Uterus (tissue), 4 donors: ENCODE data around the gene ATP5ME. TPM values are rescaled to one million over a fixed set of nuclear protein-coding genes. Genes with fewer than 3 reads are reported as not detected.

Experiments used
- DNase-seq, 2 donors: peaks; one replicate each; pipeline ENCODE4 v3.0.0-alpha.2; 2019 to 2020
- H3K27ac ChIP-seq, 2 donors: fragments of 200-600 bp; sonication (generic); 1 replicate in 1 of 2; 2 replicates in 1 of 2; pipeline ENCODE4 v1.5.1; 2016 to 2018
- H3K27me3 ChIP-seq, 2 donors: fragments of 200-600 bp; sonication (generic); one replicate each; pipeline ENCODE4 v1.5.1; 2018 to 2019; ENCODE audit warnings: control low read depth in 1 of 2
- H3K36me3 ChIP-seq, 2 donors: fragments of 200-600 bp; sonication (generic); one replicate each; pipeline ENCODE4 v1.5.1; 2019; ENCODE audit warnings: control low read depth in 1 of 2
- H3K4me1 ChIP-seq, 2 donors: fragments of 200-600 bp; sonication (generic); one replicate each; pipeline ENCODE4 v1.5.1; 2018 to 2019; ENCODE audit warnings: control low read depth in 1 of 2
- H3K4me3 ChIP-seq, 2 donors: fragments of 200-600 bp; sonication (generic); 1 replicate in 1 of 2; 2 replicates in 1 of 2; pipeline ENCODE4 v1.5.1; 2018 to 2019; ENCODE audit warnings: mild to moderate bottlenecking in 1 of 2
- H3K9me3 ChIP-seq, 2 donors: fragments of 200-600 bp; sonication (generic); one replicate each; pipeline ENCODE4 v1.5.1; 2019; ENCODE audit warnings: control low read depth in 1 of 2
- CTCF ChIP-seq, 4 experiments: fragments of 200-600 bp in 2 of 4; fragments of 450-650 bp in 2 of 4; sonication (generic) in 2 of 4; IDR thresholded peaks; one replicate each; pipeline ENCODE4 v1.5.1; 2016 to 2019; ENCODE audit warnings: antibody characterized with exemption in 4 of 4, mild to moderate bottlenecking in 2 of 4, moderate library complexity in 1 of 4
- POLR2A ChIP-seq, 2 donors: fragments of 450-650 bp; IDR thresholded peaks; one replicate each; pipeline ENCODE4 v1.6.1; 2016; ENCODE audit warnings: antibody characterized with exemption in 2 of 2, mild to moderate bottlenecking in 1 of 2, moderate library complexity in 1 of 2
- intact Hi-C: fragments of 100-400 bp; cut with DNase I; formaldehyde crosslinking; loops from one replicate; pipeline ENCODE4 v1.15.1; 2023; ENCODE audit warnings: low total_unique reads
- total RNA-seq, 4 donors: library from RNA; depleted of rRNA in 3 of 4; stranded (reverse); fragments of >200 nt in 3 of 4; gene quantifications; one replicate each; pipeline versions ENCODE4 v1.1.0 to v1.2.4, GENCODE V29; 2014 to 2023
- donor health status: DM: yes; HTN: yes; CAD: no.

The ATP5ME gene
- total RNA-seq, 4 donors from 2014 or later, result 24.1 to 168 (median 64.2) TPM

- Histone ChIP-seq H3K27me3 (no peaks in the 10 kb centered on the region), H3K9me3 (no peaks in the 10 kb centered on the region), H3K4me1 (peaks cover 0 to 27% of the 10 kb centered on the region in 2 donors), H3K36me3 (no peaks in the 10 kb centered on the region), H3K27ac (no peak overlapping the region), H3K4me3 (no peak overlapping the region)
- intact Hi-C loops, result no loop called here
- TF ChIP-seq POLR2A (IDR thresholded peaks at IDR 0.05) (no peak), CTCF (IDR thresholded peaks at IDR 0.05) (no peak)
- no peak for DNase-seq
Observed at GRCh38 chr4:685679-686412, 11.8 kb upstream of the ATP5ME start.

GRCh38 chr4:684623-685327 is 10.7 kb upstream of the ATP5ME start:
- DNase-seq, result no peak
- TF ChIP-seq CTCF (IDR thresholded peaks at IDR 0.05), result no peak
- TF ChIP-seq POLR2A (IDR thresholded peaks at IDR 0.05), result no peak
- Histone ChIP-seq H3K27me3 (no peaks in the 10 kb centered on the region), H3K4me1 (peaks cover 0 to 27% of the 10 kb centered on the region in 2 donors), H3K9me3 (no peaks in the 10 kb centered on the region), H3K4me3 (no peak overlapping the region), H3K27ac (no peak overlapping the region), H3K36me3 (no peaks in the 10 kb centered on the region)
- intact Hi-C loops, result no loop called here

- DNase-seq, result no peak
- intact Hi-C loops, result no loop called here
- no peaks in the 10 kb centered on the region for H3K27me3 ChIP-seq
- no peak overlapping the region for H3K4me3 ChIP-seq
- peaks cover 0 to 23% of the 10 kb centered on the region in 2 donors for H3K4me1 ChIP-seq
- H3K36me3 ChIP-seq, result no peaks in the 10 kb centered on the region
- H3K27ac ChIP-seq, result no peak overlapping the region
- no peaks in the 10 kb centered on the region for H3K9me3 ChIP-seq
- peak in 2 of 4 experiments; percentile 35 to 42 for TF ChIP-seq CTCF (IDR thresholded peaks at IDR 0.05)
- no peak for TF ChIP-seq POLR2A (IDR thresholded peaks at IDR 0.05)
Observed at GRCh38 chr4:683982-684622, 10.0 kb upstream of the ATP5ME start.

- Histone ChIP-seq H3K4me3 (no peak overlapping the region), H3K27ac (no peak overlapping the region), H3K9me3 (no peaks in the 10 kb centered on the region), H3K4me1 (peaks cover 0 to 17% of the 10 kb centered on the region in 2 donors), H3K36me3 (no peaks in the 10 kb centered on the region), H3K27me3 (no peaks in the 10 kb centered on the region)
- intact Hi-C loops, result no loop called here
- no peak for DNase-seq
- TF ChIP-seq CTCF (IDR thresholded peaks at IDR 0.05) (no peak), POLR2A (IDR thresholded peaks at IDR 0.05) (no peak)
Observed at GRCh38 chr4:683247-683897, 9.3 kb upstream of the ATP5ME start.
